Activated CD8-positive, alpha-beta memory T cell treated with anti-CD3 and anti-CD28 coated beads, Interleukin-2, amount 50 U/mL, for 24 hours (primary cell): ENCODE results near the gene CRABP2.
A peak's percentile ranks its signal among the peaks of the same experiment; 100 is the strongest.

Experiments used
- DNase-seq: peaks from one replicate; pipeline ENCODE4 v3.0.0-alpha.2; 2020; ENCODE audit errors: extremely low read depth

CRABP2 gene

DNA sequence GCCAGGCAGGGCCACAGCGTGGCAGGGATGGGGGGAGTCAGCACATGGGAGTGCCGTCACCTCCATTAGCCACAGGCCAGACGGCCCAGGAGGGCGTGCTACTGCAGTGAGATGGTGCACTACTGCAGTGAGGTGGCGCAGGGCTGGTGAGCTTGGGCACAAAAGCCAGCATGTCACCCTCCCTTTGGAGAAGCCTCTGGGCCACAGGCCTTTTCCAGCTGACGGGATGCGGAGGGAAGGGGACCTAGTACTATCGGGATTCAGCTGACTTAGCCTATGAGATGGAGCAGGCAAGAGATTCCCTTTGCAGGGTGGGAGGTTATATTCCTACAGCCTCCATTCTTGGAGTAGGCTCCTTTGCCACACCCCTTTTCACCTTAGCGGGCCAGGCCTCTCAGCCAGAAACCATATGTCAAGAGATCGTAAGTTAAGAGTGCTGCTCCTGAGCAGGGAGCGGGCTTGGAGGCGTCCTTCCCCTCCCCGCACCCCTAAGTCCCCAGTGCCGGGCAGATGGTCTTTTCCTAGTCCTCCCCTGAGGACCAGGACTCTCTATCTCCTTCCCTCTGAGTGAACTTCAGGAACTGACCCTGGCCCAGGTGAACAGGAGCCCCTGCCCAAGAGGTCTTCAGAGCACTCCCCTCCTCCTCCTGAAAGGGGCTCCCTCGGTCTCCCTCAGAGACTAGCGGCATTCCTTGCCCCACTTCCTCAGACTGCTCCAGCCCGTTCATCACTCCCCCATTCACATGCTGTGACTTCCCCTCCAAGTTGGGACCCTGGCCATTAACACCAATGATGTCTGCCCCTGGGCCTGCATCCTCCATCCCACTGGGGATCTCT is 36.4 kb downstream of the CRABP2 start:
- DNase-seq: no peak

- DNase-seq: no peak
These were observed 37.2 kb downstream of the CRABP2 start for GRCh38 chr1:156667968-156668709.

DNA sequence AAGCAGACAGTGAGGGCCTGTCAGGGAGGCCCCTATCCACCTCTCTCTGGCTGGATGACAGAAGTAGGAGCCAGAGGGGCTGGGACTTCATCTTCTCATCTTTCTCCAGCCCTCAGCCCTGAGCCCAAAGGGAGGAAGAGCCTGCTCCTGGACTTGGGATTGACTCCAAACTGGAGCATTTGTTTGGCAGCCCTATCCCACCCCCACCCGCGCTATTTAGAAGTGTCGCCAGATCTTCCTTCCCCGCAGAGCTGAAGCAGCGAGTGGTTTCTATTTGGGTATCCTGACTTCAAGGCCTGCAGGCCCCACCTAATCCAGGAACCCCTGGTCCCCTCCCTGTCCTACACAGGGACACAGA is 37.8 kb downstream of the CRABP2 start:
- DNase-seq: no peak

DNA sequence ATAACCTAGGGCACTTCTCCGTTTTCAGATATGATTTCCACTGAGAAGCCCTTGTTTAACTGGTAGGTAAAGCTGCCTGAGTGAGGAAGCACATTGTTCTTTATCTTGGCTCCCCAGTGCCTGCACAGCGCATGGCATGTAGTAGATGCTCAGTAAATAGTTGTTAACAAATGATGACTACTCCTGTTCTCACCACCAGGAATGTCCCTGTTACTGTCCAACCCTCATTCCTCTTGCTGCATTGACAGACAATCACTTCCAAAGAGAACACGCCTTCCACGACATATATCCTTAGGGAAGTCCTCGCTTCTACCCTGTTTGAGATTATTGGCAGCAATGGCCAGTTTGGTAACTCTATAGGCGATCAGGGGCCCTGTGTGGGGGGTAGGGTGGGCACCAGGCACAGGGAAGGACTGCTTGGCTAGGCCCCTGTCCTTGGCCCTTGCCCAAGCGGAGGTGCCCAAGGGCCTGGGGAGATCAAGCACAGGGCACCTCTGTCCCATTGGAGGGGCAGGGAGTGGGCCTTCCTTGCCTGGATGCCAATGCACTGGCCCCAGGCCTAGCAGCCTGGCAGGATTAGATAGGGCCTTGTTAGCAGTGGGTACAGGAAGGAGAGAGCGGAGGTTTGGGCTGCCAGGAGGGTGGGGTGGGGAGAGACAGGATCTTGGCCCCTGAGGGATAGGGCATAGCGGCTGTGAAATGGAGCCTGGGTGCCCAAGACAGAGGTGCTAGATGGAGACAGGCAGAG is 38.3 kb downstream of the CRABP2 start:
- no peak for DNase-seq

- DNase-seq: no peak
These were observed 39.8 kb downstream of the CRABP2 start for GRCh38 chr1:156665539-156665938.

GRCh38 chr1:156664767-156665411 is 40.5 kb downstream of the CRABP2 start:
- no peak for DNase-seq

GRCh38 chr1:156664046-156664766 is 41.2 kb downstream of the CRABP2 start:
- no peak for DNase-seq

DNA sequence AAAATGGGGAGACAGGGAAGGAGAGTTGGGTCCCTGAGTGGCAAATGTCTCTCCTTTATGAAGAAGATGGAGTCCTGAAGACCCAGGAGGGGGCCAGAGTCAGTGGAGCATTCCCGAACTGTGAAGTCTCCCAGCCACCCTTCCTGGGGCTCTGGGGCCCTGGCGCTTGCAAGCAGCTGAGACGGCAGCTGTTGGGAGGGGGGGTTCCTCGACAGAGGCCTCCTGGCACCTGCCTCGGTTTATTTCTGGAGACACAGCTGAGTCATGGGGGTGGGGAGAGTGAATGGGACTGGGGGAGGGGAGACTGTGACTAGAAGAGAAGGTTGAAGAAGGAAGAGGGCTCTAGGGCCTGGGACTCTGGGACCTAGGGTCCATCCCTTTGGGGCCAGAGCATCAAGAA is 42.2 kb downstream of the CRABP2 start:
- no peak for DNase-seq

- no peak for DNase-seq
These were observed 42.7 kb downstream of the CRABP2 start for GRCh38 chr1:156662800-156663055.

DNA sequence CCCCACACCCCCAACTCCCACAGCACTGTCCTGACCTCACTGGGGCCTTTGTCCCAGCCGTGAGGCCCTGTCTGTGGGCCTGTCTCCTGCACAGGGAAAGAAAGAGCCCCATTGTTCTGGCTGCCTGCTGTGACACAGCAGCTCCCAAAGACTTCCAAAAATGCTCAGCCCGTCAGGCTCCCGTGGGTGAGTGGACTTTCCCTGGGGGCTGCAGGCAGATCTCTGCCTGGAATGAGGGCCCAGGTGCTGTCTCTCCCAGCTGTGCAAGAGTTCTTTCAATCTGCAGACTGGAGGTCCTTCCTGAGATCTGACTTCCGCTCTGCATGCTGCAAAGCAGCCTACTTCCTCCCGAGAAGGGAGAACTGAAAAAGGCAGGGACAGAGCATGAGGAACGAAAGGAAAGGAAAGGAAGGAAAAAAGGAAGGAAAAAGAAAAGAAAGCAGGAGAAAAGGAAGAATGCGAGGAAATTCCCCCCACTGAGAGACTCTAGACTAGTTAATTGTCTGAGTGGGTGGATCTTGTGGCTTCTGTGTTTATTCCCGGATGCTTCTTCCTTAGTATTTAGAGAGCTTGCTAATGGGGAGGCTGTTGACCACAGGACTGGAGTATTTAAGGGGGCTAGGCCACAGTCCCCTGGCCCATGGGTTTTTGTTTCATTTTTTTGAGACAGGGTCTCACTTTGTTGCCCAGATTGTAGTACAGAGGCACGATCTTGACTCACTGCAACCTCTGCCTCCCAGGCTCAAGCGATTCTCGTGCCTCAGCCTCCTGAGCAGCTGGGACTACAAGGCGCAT is 43.2 kb downstream of the CRABP2 start:
- no peak for DNase-seq

DNA sequence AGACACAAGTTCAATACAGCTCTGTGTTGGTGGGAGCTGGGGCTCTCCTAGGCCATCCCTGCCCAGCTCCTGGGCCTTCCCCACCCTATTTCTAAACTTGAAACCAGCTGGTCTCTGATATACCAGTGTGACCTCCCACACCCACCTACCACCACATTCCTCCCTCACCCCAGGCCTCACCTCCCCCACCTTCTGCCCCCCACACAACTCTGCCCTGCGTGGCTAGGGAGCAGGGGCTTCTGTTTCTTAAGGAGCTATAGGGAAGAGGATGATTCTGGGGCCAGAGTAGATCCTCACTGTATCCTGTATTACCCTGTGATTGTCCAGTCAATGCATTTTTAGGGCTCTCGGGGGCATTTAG is 44.7 kb downstream of the CRABP2 start:
- no peak for DNase-seq

DNA sequence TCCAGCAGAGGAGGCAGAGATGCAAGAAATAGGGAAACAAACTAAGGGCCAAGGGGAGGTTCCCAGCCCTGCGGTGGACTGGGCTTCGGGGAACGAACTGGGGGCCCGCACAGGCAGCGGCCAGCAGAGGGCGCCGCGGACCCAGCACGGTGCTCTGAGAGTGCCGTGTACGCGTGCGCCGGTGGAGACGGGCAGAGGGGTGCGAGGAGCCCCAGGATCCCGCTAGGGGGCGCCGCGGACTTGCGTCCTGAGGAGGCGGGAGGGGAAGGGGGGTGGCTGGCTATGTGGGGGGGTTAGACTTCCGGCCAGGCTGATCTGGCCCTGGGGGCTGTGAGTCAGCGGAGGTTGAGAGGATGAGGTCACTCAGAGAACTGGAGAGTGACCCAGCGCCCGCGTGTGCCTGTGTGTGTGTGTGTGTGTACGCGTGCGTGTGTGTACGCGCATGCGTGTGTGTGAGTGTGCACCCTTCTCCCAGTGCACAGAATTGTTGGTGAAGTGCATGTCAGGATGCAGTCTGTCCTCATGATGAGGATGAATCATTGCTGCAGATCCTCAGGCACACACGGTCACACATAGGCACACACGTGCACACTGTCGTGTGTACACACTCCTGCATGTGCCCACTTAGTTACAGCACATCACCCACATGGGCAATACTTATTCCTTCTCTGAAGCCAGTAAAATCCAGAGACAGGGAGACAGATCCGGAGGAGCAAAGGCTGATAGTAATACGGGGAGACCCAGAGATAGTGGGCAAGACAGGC is 45.2 kb downstream of the CRABP2 start:
- DNase-seq: peak; percentile 78

DNA sequence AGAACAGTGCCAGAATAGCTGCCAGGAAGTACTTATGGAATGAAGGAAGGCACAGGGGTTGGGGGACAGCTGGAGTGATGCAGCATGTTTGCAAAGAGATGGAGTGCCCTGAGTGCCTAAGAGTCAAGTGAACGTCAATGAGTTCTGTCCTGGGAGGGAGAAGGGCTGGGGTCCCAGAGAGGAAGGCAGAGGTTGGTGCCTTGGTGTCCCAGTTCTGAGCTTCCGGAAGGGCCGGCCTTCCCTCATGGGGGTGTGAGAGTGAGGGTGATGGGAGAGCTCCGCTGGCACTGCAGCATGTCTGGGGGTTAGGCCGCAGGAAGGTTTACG is 45.8 kb downstream of the CRABP2 start:
- no peak for DNase-seq

- DNase-seq: no peak
These were observed 46.3 kb downstream of the CRABP2 start for GRCh38 chr1:156658945-156659574.

- no peak for DNase-seq
These were observed 46.9 kb downstream of the CRABP2 start for GRCh38 chr1:156658496-156658895.

- DNase-seq: no peak
These were observed 47.6 kb downstream of the CRABP2 start for GRCh38 chr1:156657741-156658319.

GRCh38 chr1:156656806-156657740 is 48.3 kb downstream of the CRABP2 start:
- DNase-seq: no peak

GRCh38 chr1:156655904-156656516 is 49.4 kb downstream of the CRABP2 start:
- DNase-seq: no peak
